Body of pancreas (tissue), 4 donors: ENCODE results near the gene XNDC1N. TPM values are rescaled to one million over a fixed set of nuclear protein-coding genes. Genes with fewer than 3 reads are reported as not detected.

Source experiments
- ATAC-seq: fragments of 150-250 bp; one replicate; pipeline ENCODE4 v1.9.1; 2016
- DNase-seq, 4 donors: peaks; one replicate each; pipeline ENCODE4 v3.0.0-alpha.2; 2019
- H3K27ac ChIP-seq, 4 donors: fragments of 200-600 bp; sonication (generic); 1 replicate in 3 of 4; 2 replicates in 1 of 4; pipeline versions ENCODE4 v1.5.1 to v1.6.1; 2016 to 2019; ENCODE audit warnings: mild to moderate bottlenecking in 1 of 4, mixed read lengths in 1 of 4, moderate library complexity in 1 of 4
- H3K27me3 ChIP-seq, 2 donors: fragments of 200-600 bp; sonication (generic); one replicate each; pipeline ENCODE4 v1.6.0; 2016; ENCODE audit warnings: mild to moderate bottlenecking in 1 of 2
- H3K36me3 ChIP-seq, 2 donors: fragments of 200-600 bp; sonication (generic); replicated peaks in 1 of 2; 2 replicates each; pipeline ENCODE4 v1.5.1; 2016; ENCODE audit warnings: low read depth in 2 of 2; ENCODE audit not compliant: insufficient read depth in 1 of 2
- H3K4me1 ChIP-seq: fragments of 200-600 bp; sonication (generic); one replicate; pipeline ENCODE4 v1.6.0; 2016
- H3K4me3 ChIP-seq, 2 donors: fragments of 200-600 bp; sonication (generic); 1 replicate in 1 of 2; 2 replicates in 1 of 2; pipeline ENCODE4 v1.5.1; 2016 to 2019
- H3K9me3 ChIP-seq, 3 donors: fragments of 200-600 bp; sonication (generic); 1 replicate in 2 of 3; 2 replicates in 1 of 3; pipeline ENCODE4 v1.5.1; 2016
- CTCF ChIP-seq, 7 experiments: fragments of 450-650 bp in 4 of 7; fragments of 200-600 bp in 3 of 7; sonication (generic) in 3 of 7; IDR thresholded peaks; one replicate each; pipeline ENCODE4 v1.5.1; 2016 to 2019; ENCODE audit warnings: antibody characterized with exemption in 7 of 7
- POLR2A ChIP-seq, 3 donors: fragments of 450-650 bp; IDR thresholded peaks; one replicate each; pipeline ENCODE4 v1.6.1; 2016; ENCODE audit warnings: antibody characterized with exemption in 3 of 3, mild to moderate bottlenecking in 2 of 3
- WGBS, 2 donors: methylation state at CpG; one replicate each; pipeline ENCODE4 v1.1.5; 2017; 5-methylcytosine and 5-hydroxymethylcytosine counted together
- intact Hi-C: fragments of 100-400 bp; cut with DNase I; formaldehyde crosslinking; loops from one replicate; pipeline ENCODE4 v1.15.1; 2023
- total RNA-seq, 2 donors: library from RNA; depleted of rRNA; stranded (reverse); fragments of >200 nt; gene quantifications; one replicate each; pipeline ENCODE4 v1.1.0, GENCODE V29; 2016

The XNDC1N gene
- 10 to 100 TPM in 1 of 2 donors, 1 to 10 TPM in 1; 7.3 to 14.5 TPM for total RNA-seq

- Histone ChIP-seq H3K9me3 (no peaks in the 10 kb centered on the region), H3K27ac (peak within 1 kb of the TSS; percentile 49 to 90 (median 88)), H3K36me3 (no peaks in the 10 kb centered on the region), H3K27me3 (no peaks in the 10 kb centered on the region), H3K4me1 (peaks cover 23% of the 10 kb centered on the region), H3K4me3 (peak within 1 kb of the TSS; percentile 82 to 84)
- WGBS, 2 donors, result 0 to 1% methylated on average over 37 to 40 of the region's 40 CpGs
- TF ChIP-seq CTCF (IDR thresholded peaks at IDR 0.05), result no peak
- TF ChIP-seq POLR2A (IDR thresholded peaks at IDR 0.05), result no peak
- peak; percentile 48 to 81 (median 76) for DNase-seq
- ATAC-seq, result peak; percentile 93
- intact Hi-C loops, result no loop called here
Observed at GRCh38 chr11:71927820-71928736, at the start of gene XNDC1N. XNDC1N (minus strand) TSS chr11:71928594; CDS start chr11:71923353, 5,241 bp downstream.

- H3K9me3 ChIP-seq, result no peaks in the 10 kb centered on the region
- no peaks in the 10 kb centered on the region for H3K4me1 ChIP-seq
- 37 to 46% methylated on average over 7 of the region's 7 CpGs for WGBS, 2 donors
- H3K36me3 ChIP-seq, result no peaks in the 10 kb centered on the region
- peak; percentile 70 for ATAC-seq
- intact Hi-C loops, result no loop called here
- peak; percentile 51 to 69 (median 68) for DNase-seq
- no peaks in the 10 kb centered on the region for H3K27me3 ChIP-seq
- H3K27ac ChIP-seq, result no peak overlapping the region
- H3K4me3 ChIP-seq, result no peak overlapping the region
- no peak for TF ChIP-seq POLR2A (IDR thresholded peaks at IDR 0.05)
- peak; percentile 37 to 78 (median 68) for TF ChIP-seq CTCF (IDR thresholded peaks at IDR 0.05)
Observed at GRCh38 chr11:71977743-71978418, 49.5 kb upstream of the XNDC1N start.

GRCh38 chr11:71977090-71977489, 48.7 kb upstream of the XNDC1N start:
- H3K36me3 ChIP-seq, result no peaks in the 10 kb centered on the region
- WGBS, 2 donors, result 44 to 56% methylated on average over 1 of the region's 1 CpG
- H3K27ac ChIP-seq, result no peak overlapping the region
- H3K27me3 ChIP-seq, result no peaks in the 10 kb centered on the region
- no peaks in the 10 kb centered on the region for H3K4me1 ChIP-seq
- DNase-seq (no peak), ATAC-seq (no peak)
- H3K4me3 ChIP-seq, result no peak overlapping the region
- intact Hi-C loops, result no loop called here
- no peaks in the 10 kb centered on the region for H3K9me3 ChIP-seq
- TF ChIP-seq CTCF (IDR thresholded peaks at IDR 0.05) (no peak), POLR2A (IDR thresholded peaks at IDR 0.05) (no peak)

GRCh38 chr11:71976551-71976950, 48.2 kb upstream of the XNDC1N start:
- DNase-seq (no peak), ATAC-seq (no peak)
- Histone ChIP-seq H3K4me3 (no peak overlapping the region), H3K27me3 (no peaks in the 10 kb centered on the region), H3K4me1 (no peaks in the 10 kb centered on the region), H3K9me3 (no peaks in the 10 kb centered on the region), H3K27ac (no peak overlapping the region), H3K36me3 (no peaks in the 10 kb centered on the region)
- intact Hi-C loops, result no loop called here
- TF ChIP-seq CTCF (IDR thresholded peaks at IDR 0.05) (no peak), POLR2A (IDR thresholded peaks at IDR 0.05) (no peak)
- WGBS, 2 donors, result 82 to 90% methylated on average over 5 of the region's 5 CpGs
